HFFc6 (cell line): ENCODE measurements around the gene BABAM2. TPM values are rescaled to one million over a fixed set of nuclear protein-coding genes. Genes with fewer than 3 reads are reported as not detected.
A peak's percentile ranks its signal among the peaks of the same experiment; 100 is the strongest.

Experiments
- DNase-seq: peaks from one replicate; pipeline ENCODE4 v3.0.0-alpha.2; 2018
- H3K27ac Mint-ChIP-seq: 2 replicates; pipeline ENCODE4 v1.8.0; 2020; ENCODE audit warnings: mild to moderate bottlenecking, mixed read lengths
- H3K27me3 Mint-ChIP-seq: 2 replicates; pipeline ENCODE4 v1.8.0; 2021; ENCODE audit warnings: mild to moderate bottlenecking, moderate library complexity, mixed read lengths; ENCODE audit not compliant: insufficient read depth
- H3K36me3 Mint-ChIP-seq: 2 replicates; pipeline ENCODE4 v1.8.0; 2021; ENCODE audit warnings: low read depth, mixed read lengths
- H3K4me1 Mint-ChIP-seq: 2 replicates; pipeline ENCODE4 v1.8.0; 2020; ENCODE audit warnings: low read depth, mixed read lengths
- H3K4me3 Mint-ChIP-seq: 2 replicates; pipeline ENCODE4 v1.8.0; 2020; ENCODE audit warnings: mild to moderate bottlenecking, moderate library complexity, mixed read lengths
- H3K9me3 Mint-ChIP-seq: 2 replicates; pipeline ENCODE4 v1.8.0; 2020; ENCODE audit warnings: mild to moderate bottlenecking, mixed read lengths
- total RNA-seq, 6 experiments: library from RNA; stranded (reverse); fragmentation: NEBNext Ultra II Directional; extraction: Animal tissue kit (Norgen Biotek cat#: 25700); gene quantifications; 2 replicates in 1 of 6; 3 replicates in 5 of 6; pipeline ENCODE4 v1.2.3, GENCODE V29; 2021
- TF ChIP-seq, protein P1 (sequence below): fragments of 200-600 bp; sonication (generic); IDR thresholded peaks from 2 replicates; pipeline ENCODE4 v1.5.0; 2021; ENCODE audit warnings: antibody characterized with exemption, mild to moderate bottlenecking

BABAM2 gene
- total RNA-seq, 6 experiments from 2014 or later: 30.8 to 46.6 (median 41.2) TPM

DNA sequence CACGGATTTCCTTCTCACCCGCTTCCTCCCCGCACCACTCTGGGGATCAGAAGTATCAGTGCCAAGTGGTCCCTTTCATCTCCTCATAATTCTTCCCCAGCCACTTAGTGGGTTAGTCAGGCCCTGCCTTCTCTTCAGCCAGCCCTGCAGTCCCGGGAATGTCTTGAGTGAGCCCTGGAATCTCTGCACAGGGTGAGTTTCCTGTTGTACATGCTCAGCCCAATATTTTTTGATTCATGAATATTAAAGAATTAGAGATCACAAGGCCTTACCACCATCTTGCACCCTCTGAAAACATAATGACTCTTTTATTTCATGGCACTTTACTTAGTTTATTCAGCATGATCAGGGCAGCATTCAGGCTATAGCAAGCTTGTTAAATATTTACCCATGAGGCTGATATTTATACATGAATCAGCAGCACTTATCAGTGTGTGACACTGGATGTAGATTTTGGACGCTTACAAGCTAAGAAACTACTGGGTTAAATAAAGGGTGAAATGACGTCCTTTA lies 342.7 kb downstream of the BABAM2 start:
- TF ChIP-seq, protein P1, sequence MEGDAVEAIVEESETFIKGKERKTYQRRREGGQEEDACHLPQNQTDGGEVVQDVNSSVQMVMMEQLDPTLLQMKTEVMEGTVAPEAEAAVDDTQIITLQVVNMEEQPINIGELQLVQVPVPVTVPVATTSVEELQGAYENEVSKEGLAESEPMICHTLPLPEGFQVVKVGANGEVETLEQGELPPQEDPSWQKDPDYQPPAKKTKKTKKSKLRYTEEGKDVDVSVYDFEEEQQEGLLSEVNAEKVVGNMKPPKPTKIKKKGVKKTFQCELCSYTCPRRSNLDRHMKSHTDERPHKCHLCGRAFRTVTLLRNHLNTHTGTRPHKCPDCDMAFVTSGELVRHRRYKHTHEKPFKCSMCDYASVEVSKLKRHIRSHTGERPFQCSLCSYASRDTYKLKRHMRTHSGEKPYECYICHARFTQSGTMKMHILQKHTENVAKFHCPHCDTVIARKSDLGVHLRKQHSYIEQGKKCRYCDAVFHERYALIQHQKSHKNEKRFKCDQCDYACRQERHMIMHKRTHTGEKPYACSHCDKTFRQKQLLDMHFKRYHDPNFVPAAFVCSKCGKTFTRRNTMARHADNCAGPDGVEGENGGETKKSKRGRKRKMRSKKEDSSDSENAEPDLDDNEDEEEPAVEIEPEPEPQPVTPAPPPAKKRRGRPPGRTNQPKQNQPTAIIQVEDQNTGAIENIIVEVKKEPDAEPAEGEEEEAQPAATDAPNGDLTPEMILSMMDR: no peak
- Mint-ChIP-seq H3K9me3 (no peaks in the 10 kb centered on the region), H3K36me3 (peaks cover 9% of the 10 kb centered on the region), H3K4me1 (peaks cover 58% of the 10 kb centered on the region), H3K4me3 (no peak overlapping the region), H3K27ac (peak overlapping the region; percentile 70), H3K27me3 (no peaks in the 10 kb centered on the region)
- no peak for DNase-seq

DNA sequence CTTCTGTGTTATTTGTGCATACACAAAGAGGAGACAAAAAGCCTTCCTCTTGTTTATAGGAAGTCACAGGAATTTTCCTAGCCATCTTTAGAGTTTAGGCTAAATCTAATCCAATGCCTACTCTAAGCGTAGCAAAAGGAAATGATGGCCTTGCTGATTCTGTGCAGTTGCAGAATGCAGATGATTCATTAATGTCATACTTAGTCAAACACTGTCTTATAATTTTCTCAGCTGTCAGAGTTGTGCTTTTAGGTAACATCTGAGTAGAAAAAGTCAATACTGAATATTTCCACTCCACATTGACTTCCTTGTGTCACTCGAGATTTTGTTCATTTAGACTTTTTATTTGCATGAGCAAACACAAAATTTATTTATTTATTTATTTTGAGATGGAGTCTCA lies 344.3 kb downstream of the BABAM2 start:
- H3K27me3 Mint-ChIP-seq: no peaks in the 10 kb centered on the region
- no peak for DNase-seq
- TF ChIP-seq, protein P1: no peak
- H3K27ac Mint-ChIP-seq: no peak overlapping the region
- no peak overlapping the region for H3K4me3 Mint-ChIP-seq
- peaks cover 5% of the 10 kb centered on the region; the same call in 1 of the 2 replicates for H3K36me3 Mint-ChIP-seq
- peaks cover 51% of the 10 kb centered on the region for H3K4me1 Mint-ChIP-seq
- no peaks in the 10 kb centered on the region for H3K9me3 Mint-ChIP-seq

DNA sequence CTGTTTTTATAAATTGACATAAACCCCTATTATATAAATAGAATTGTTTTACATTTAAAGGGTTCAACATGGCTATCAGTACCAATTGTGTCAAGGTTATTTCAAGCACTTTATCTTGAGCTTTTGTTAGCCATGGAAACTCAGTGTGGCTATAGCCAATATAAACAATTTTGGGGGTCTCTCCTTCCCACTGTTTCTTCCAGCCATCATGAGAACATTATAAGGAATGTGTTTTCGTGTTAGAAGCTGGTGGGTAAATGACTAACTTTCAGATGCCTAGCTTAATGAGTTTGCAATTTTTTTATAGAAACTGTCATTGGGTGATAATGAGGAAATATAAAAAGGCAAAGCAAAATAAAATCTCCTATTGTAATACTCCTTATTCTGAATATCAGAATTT lies 348.7 kb downstream of the BABAM2 start:
- H3K27me3 Mint-ChIP-seq: no peaks in the 10 kb centered on the region
- H3K4me1 Mint-ChIP-seq: peaks cover 9% of the 10 kb centered on the region
- H3K27ac Mint-ChIP-seq: no peak overlapping the region
- TF ChIP-seq, protein P1: no peak
- DNase-seq: no peak
- H3K9me3 Mint-ChIP-seq: no peaks in the 10 kb centered on the region
- peaks cover 12% of the 10 kb centered on the region for H3K36me3 Mint-ChIP-seq
- H3K4me3 Mint-ChIP-seq: no peak overlapping the region

DNA sequence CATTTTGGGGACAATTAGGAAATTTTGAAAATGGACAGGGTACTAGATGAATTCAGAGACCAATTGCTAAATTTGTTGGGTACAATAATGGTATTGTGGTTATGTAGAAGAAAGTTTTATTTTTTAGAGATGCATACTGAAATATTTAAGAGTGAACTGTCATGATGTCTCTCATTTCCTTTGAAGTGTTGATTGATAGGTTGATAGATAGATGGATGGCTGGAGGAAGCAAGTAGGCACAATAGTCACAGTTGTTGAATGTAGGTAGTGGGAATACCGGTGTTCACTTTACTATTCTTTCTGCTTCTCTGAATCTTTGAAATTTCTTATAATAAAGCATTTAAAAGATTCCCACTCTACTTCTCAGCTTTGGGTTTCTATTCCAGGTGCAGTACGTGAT lies 350.4 kb downstream of the BABAM2 start:
- Mint-ChIP-seq H3K4me1 (no peaks in the 10 kb centered on the region), H3K36me3 (peaks cover 16% of the 10 kb centered on the region), H3K27ac (no peak overlapping the region), H3K9me3 (no peaks in the 10 kb centered on the region), H3K4me3 (no peak overlapping the region), H3K27me3 (no peaks in the 10 kb centered on the region)
- no peak for DNase-seq
- TF ChIP-seq, protein P1: no peak

DNA sequence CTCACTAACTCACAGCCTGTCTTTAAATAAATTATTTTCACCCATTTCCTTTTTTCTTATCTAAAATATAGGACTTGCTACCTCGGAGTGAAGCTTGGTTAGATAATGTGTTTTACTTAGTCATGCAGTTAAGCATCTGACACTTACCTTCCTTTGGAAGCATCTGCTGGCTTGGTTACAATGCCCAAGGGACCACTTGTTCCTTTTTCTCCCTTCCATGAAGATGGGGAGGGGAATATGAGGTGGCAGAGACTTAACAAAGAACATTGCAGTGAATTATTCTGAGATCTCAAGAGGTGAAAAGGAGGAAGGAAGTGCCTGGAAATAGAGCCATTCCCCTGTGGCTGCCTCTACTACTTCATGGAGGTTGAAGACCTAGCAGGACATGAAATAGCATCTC lies 356.8 kb downstream of the BABAM2 start:
- H3K36me3 Mint-ChIP-seq: peaks cover 4% of the 10 kb centered on the region; the same call in 1 of the 2 replicates
- H3K9me3 Mint-ChIP-seq: no peaks in the 10 kb centered on the region
- no peak overlapping the region; the same call in 1 of the 2 replicates for H3K27ac Mint-ChIP-seq
- no peaks in the 10 kb centered on the region; the same call in 1 of the 2 replicates for H3K27me3 Mint-ChIP-seq
- no peak overlapping the region for H3K4me3 Mint-ChIP-seq
- TF ChIP-seq, protein P1: no peak
- DNase-seq: no peak
- H3K4me1 Mint-ChIP-seq: peaks cover 45% of the 10 kb centered on the region

DNA sequence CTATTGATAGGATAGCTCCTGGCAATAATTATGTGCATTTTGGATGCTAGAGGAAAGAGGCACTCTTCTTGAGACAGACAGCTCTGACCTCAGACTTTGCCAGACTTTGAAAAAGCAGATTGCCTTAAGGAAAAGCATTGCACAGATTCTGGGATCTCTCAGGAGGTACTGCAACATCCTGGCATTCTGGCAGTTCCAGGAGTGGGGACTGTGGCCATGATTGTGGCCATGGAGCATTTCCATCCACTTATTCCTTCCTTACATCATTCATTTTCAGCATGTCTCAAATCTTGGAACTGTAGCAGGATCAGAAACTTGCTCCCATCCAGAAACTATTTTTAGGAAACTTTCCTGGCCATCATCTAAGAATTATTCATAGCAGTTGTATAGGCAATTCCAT lies 357.2 kb downstream of the BABAM2 start:
- Mint-ChIP-seq H3K9me3 (no peaks in the 10 kb centered on the region), H3K27me3 (no peaks in the 10 kb centered on the region; the same call in 1 of the 2 replicates), H3K4me3 (no peak overlapping the region), H3K4me1 (peaks cover 45% of the 10 kb centered on the region), H3K36me3 (peaks cover 4% of the 10 kb centered on the region; the same call in 1 of the 2 replicates), H3K27ac (no peak overlapping the region)
- DNase-seq: no peak
- TF ChIP-seq, protein P1: no peak
